Thyroid gland (tissue), 4 donors: ENCODE measurements around the gene EPHA8. TPM values are rescaled to one million over a fixed set of nuclear protein-coding genes. Genes with fewer than 3 reads are reported as not detected.
A peak's percentile ranks its signal among the peaks of the same experiment; 100 is the strongest.

Experiments used
- DNase-seq, 2 donors: peaks; one replicate each; pipeline ENCODE4 v3.0.0-alpha.2; 2019
- H3K27ac ChIP-seq, 3 donors: fragments of 200-600 bp; sonication (generic); 1 replicate in 2 of 3; 2 replicates in 1 of 3; pipeline ENCODE4 v1.5.1; 2016 to 2019; ENCODE audit warnings: mild to moderate bottlenecking in 1 of 3, moderate library complexity in 1 of 3
- H3K27me3 ChIP-seq: fragments of 200-600 bp; sonication (generic); one replicate; pipeline ENCODE4 v1.5.1; 2019
- H3K36me3 ChIP-seq, 2 donors: fragments of 200-600 bp; sonication (generic); one replicate each; pipeline ENCODE4 v1.5.1; 2016 to 2019
- H3K4me1 ChIP-seq, 2 donors: fragments of 200-600 bp; sonication (generic); one replicate each; pipeline ENCODE4 v1.5.1; 2017 to 2019
- H3K4me3 ChIP-seq, 3 donors: fragments of 200-600 bp; sonication (generic); replicated peaks in 1 of 3; 1 replicate in 2 of 3; 2 replicates in 1 of 3; pipeline ENCODE4 v1.5.1; 2016; ENCODE audit warnings: mild to moderate bottlenecking in 1 of 3
- H3K9me3 ChIP-seq: fragments of 200-600 bp; sonication (generic); one replicate; pipeline ENCODE4 v1.5.1; 2017
- CTCF ChIP-seq, 6 experiments: fragments of 200-600 bp in 3 of 6; fragments of 450-650 bp in 3 of 6; sonication (generic) in 3 of 6; IDR thresholded peaks; one replicate each; pipeline ENCODE4 v1.5.1; 2016 to 2019; ENCODE audit warnings: antibody characterized with exemption in 6 of 6, mild to moderate bottlenecking in 2 of 6, inconsistent platforms in 1 of 6, moderate library complexity in 1 of 6
- POLR2A ChIP-seq, 2 donors: fragments of 450-650 bp; IDR thresholded peaks; one replicate each; pipeline ENCODE4 v1.6.1; 2017; ENCODE audit warnings: antibody characterized with exemption in 2 of 2, mild to moderate bottlenecking in 2 of 2, moderate library complexity in 1 of 2
- WGBS, 2 donors: methylation state at CpG; one replicate each; pipeline ENCODE4 v1.1.5; 2017; 5-methylcytosine and 5-hydroxymethylcytosine counted together
- intact Hi-C: fragments of 100-400 bp; cut with DNase I; formaldehyde crosslinking; loops from one replicate; pipeline ENCODE4 v1.15.1; 2023
- total RNA-seq, 4 donors: library from RNA; depleted of rRNA; stranded (reverse); fragments of >200 nt; gene quantifications; one replicate each; pipeline ENCODE4 v1.2.3, GENCODE V29; 2016

EPHA8 gene
- not detected for total RNA-seq

GRCh38 chr1:22562584-22563583, at the start of gene EPHA8:
EPHA8 (plus strand) TSS chr1:22563489; CDS start chr1:22563636, 147 bp downstream.
- no peak for DNase-seq
- H3K27me3 ChIP-seq, result peaks cover 3% of the 10 kb centered on the region
- no peak within 1 kb of the TSS for H3K27ac ChIP-seq
- no peak within 1 kb of the TSS for H3K4me3 ChIP-seq
- H3K36me3 ChIP-seq, result no peaks in the 10 kb centered on the region
- H3K9me3 ChIP-seq, result no peaks in the 10 kb centered on the region
- TF ChIP-seq POLR2A (IDR thresholded peaks at IDR 0.05), result no peak
- no peak for TF ChIP-seq CTCF (IDR thresholded peaks at IDR 0.05)
- H3K4me1 ChIP-seq, result no peaks in the 10 kb centered on the region
- intact Hi-C loops, result no loop called here
- 33 to 39% methylated on average over 12 to 13 of the region's 81 CpGs for WGBS, 2 donors

GRCh38 chr1:22516906-22517571, 46.2 kb upstream of the EPHA8 start:
- H3K9me3 ChIP-seq, result no peaks in the 10 kb centered on the region
- 96 to 97% methylated on average over 16 of the region's 16 CpGs for WGBS, 2 donors
- no peak for DNase-seq
- H3K27me3 ChIP-seq, result no peaks in the 10 kb centered on the region
- TF ChIP-seq POLR2A (IDR thresholded peaks at IDR 0.05) (no peak), CTCF (IDR thresholded peaks at IDR 0.05) (no peak)
- intact Hi-C loops, result loop anchor here (10.0 kb wide), 1 partner anchor 52 kb away; no protein-coding TSS in a partner anchor
- no peaks in the 10 kb centered on the region for H3K4me1 ChIP-seq
- no peak overlapping the region for H3K27ac ChIP-seq
- peaks cover 55 to 64% of the 10 kb centered on the region in 2 donors for H3K36me3 ChIP-seq
- no peak overlapping the region for H3K4me3 ChIP-seq

- Histone ChIP-seq H3K9me3 (no peaks in the 10 kb centered on the region), H3K36me3 (peaks cover 54 to 61% of the 10 kb centered on the region in 2 donors), H3K27ac (no peak overlapping the region), H3K4me1 (no peaks in the 10 kb centered on the region), H3K27me3 (no peaks in the 10 kb centered on the region), H3K4me3 (no peak overlapping the region)
- DNase-seq, result no peak
- intact Hi-C loops, result loop anchor here (10.0 kb wide), 1 partner anchor 53 kb away; no protein-coding TSS in a partner anchor
- TF ChIP-seq CTCF (IDR thresholded peaks at IDR 0.05), result no peak
- no peak for TF ChIP-seq POLR2A (IDR thresholded peaks at IDR 0.05)
- WGBS, 2 donors, result 73 to 77% methylated on average over 7 of the region's 7 CpGs
These were observed 45.3 kb upstream of the EPHA8 start for GRCh38 chr1:22517956-22518355.

- Histone ChIP-seq H3K4me3 (no peak overlapping the region), H3K9me3 (no peaks in the 10 kb centered on the region), H3K27ac (no peak overlapping the region), H3K36me3 (peaks cover 51 to 59% of the 10 kb centered on the region in 2 donors), H3K27me3 (no peaks in the 10 kb centered on the region), H3K4me1 (no peaks in the 10 kb centered on the region)
- no peak for TF ChIP-seq POLR2A (IDR thresholded peaks at IDR 0.05)
- no peak for TF ChIP-seq CTCF (IDR thresholded peaks at IDR 0.05)
- intact Hi-C loops, result loop anchor here (10.0 kb wide), 1 partner anchor 54 kb away; no protein-coding TSS in a partner anchor
- DNase-seq, result peak; percentile 34 to 38
- WGBS, 2 donors, result 45 to 61% methylated on average over 3 of the region's 3 CpGs
These were observed 44.9 kb upstream of the EPHA8 start for GRCh38 chr1:22518379-22518778.
